Prostate gland (tissue), 2 donors: ENCODE results near the gene PHC2.

Source experiments
- POLR2A ChIP-seq: fragments of 450-650 bp; IDR thresholded peaks from one replicate; pipeline ENCODE4 v1.6.1; 2016; ENCODE audit warnings: antibody characterized with exemption, mild to moderate bottlenecking
- TF ChIP-seq, protein P1 (sequence below), 4 experiments: fragments of 200-600 bp in 2 of 4; fragments of 450-650 bp in 2 of 4; sonication (generic) in 2 of 4; IDR thresholded peaks; 1 replicate in 3 of 4; 2 replicates in 1 of 4; pipeline ENCODE4 v1.5.1; 2016 to 2019; ENCODE audit warnings: antibody characterized with exemption in 4 of 4, mild to moderate bottlenecking in 2 of 4, moderate library complexity in 2 of 4

DNA sequence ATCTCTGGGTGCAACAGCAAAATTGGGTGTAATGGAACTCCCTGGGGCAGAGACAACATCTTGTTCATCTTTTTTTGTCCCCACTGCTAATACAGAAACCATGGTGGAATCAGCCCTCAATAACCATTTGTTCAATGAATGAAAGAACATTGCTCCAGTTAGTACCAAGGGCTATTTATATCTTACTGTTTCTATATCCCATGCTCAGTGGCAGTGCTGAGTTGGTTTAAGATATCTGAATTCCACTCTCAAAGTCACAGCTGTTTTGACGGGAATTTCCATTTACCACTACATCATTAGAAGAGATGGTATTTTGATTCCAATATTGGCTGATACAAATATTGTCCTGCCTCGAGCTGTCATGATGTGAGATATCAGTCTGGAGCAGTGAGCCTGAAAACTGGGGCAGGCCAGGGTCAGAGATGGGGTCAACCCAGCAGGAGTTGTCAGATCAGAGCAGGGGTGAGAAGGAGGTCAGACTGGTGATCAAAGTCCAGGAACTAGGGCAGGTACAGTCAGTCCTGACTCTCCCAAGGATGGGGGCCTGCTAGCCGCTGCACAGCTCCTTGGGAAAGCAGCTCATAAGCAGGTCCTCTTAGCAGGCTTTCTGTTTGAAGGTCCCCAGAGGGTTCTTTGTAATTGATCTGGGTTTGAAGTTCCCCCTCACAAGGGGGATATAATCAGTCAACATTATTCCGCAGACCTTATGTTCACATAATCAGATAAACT lies 5.8 kb upstream of the PHC2 start:
- TF ChIP-seq, protein P1, sequence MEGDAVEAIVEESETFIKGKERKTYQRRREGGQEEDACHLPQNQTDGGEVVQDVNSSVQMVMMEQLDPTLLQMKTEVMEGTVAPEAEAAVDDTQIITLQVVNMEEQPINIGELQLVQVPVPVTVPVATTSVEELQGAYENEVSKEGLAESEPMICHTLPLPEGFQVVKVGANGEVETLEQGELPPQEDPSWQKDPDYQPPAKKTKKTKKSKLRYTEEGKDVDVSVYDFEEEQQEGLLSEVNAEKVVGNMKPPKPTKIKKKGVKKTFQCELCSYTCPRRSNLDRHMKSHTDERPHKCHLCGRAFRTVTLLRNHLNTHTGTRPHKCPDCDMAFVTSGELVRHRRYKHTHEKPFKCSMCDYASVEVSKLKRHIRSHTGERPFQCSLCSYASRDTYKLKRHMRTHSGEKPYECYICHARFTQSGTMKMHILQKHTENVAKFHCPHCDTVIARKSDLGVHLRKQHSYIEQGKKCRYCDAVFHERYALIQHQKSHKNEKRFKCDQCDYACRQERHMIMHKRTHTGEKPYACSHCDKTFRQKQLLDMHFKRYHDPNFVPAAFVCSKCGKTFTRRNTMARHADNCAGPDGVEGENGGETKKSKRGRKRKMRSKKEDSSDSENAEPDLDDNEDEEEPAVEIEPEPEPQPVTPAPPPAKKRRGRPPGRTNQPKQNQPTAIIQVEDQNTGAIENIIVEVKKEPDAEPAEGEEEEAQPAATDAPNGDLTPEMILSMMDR (IDR thresholded peaks at IDR 0.05), result no peak
- TF ChIP-seq POLR2A, result no peak
